ENCODE data around the gene RAN.
"Not testable (repeated sequence)": the region's sequence is repeated elsewhere in the genome, so short reads cannot be mapped to it uniquely, and the experiment has no call there.

Gene RAN

GRCh38 chr12:130878193-130879185 is 6.6 kb downstream of the RAN start:
- no peak for DNase-seq (ENCODE audit: low read depth in 1 of 2, low spot score in 1 of 2)

- DNase-seq (ENCODE audit: low read depth in 1 of 2, low spot score in 1 of 2): no peak
Measured at GRCh38 chr12:130879212-130879686, 7.4 kb downstream of the RAN start.

- no peak for DNase-seq (ENCODE audit: low read depth in 1 of 2, low spot score in 1 of 2)
Measured at GRCh38 chr12:130879781-130880389, 8.0 kb downstream of the RAN start.

DNA sequence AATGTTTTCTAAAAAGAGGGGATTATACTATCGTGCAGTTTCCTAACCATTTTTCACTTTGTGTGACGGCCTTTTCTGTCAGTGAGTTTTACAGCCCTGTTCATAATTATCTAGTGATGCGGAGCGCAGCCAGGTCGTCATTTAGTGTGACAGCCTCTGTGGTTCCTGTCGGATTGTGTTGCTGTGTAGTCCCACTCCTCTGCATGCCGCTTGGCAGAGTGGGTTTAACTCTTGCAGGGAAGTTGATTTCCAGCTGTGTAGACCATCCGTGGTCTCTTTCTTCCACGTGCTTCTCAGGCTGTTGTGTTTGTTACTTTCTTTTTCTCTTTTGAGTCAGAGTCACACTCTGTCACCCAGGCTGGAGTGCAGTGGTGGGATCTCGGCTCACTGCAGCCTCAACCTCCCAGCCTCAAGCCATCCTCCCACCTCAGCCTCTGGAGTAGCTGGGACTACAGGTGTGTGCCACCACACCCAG is 8.6 kb downstream of the RAN start:
- DNase-seq (ENCODE audit: low read depth in 1 of 2, low spot score in 1 of 2): no peak

DNA sequence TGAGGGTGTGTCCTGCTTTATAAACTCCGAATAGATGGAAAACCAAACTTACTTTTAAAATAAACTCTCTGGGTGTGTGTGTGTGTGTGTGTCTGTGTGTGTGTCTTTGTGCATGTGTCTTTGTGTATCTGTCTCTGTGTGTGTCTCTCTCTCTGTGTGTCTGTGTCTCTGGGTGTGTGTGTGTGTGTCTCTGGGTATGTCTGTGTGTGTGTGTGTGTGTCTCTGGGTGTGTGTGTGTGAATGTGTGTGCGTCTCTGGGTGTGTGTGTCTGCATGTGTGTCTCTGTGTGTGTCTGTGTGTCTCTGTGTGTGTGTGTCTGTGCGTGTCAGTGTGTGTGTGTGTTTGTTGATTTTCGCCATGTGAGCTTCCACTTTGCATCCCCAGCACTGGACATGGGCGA is 9.2 kb downstream of the RAN start:
- DNase-seq (ENCODE audit: low read depth in 1 of 2, low spot score in 1 of 2): no peak

GRCh38 chr12:130881548-130881947 is 9.7 kb downstream of the RAN start:
- no peak for DNase-seq (ENCODE audit: low read depth in 1 of 2, low spot score in 1 of 2)

- DNase-seq (ENCODE audit: low read depth in 1 of 2, low spot score in 1 of 2): not testable (repeated sequence)
Measured at GRCh38 chr12:130887190-130887589, 15.3 kb downstream of the RAN start.

GRCh38 chr12:130904064-130904463 is 32.2 kb downstream of the RAN start:
- DNase-seq (ENCODE audit: low read depth in 1 of 2, low spot score in 1 of 2): no peak

DNA sequence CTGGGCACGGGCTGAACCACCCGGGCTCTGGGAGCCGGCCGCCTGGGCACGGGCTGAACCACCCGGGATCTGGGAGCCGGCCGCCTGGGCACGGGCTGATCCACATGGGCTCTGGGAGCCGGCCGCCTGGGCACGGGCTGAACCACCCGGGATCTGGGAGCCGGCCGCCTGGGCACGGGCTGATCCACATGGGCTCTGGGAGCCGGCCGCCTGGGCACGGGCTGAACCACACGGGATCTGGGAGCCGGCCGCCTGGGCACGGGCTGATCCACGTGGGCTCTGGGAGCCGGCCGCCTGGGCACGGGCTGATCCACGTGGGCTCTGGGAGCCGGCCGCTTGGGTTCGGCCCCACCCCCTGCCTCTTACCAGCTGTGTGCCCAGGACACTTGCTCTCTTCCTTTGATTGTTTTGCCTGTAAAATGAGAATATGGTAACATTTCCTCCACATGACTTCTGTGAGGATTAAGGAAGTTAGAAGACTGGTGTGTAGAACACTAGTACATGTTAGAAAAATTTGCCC is 33.1 kb downstream of the RAN start:
- DNase-seq (ENCODE audit: low read depth in 1 of 2, low spot score in 1 of 2): not testable (repeated sequence)

DNA sequence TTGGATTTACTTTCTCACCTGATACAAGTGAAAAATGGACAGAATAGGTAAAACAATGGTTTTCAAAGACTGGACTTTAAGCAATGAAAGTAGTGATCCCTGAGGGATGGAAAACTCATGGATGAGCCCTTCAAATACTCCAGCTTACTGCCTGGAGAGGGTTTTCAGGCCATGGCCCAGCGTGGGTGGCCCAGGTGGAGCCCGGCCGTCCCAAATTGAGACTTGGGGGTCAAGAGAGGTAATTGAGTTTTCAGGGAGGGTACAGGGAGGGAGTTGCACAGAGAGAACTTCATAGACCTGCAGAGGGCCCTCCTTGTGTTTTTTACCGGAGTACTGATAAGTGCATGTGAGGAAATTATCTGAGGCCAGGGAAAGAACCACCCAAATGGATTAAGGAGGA is 37.2 kb downstream of the RAN start:
- DNase-seq (ENCODE audit: low read depth in 1 of 2, low spot score in 1 of 2): no peak

DNA sequence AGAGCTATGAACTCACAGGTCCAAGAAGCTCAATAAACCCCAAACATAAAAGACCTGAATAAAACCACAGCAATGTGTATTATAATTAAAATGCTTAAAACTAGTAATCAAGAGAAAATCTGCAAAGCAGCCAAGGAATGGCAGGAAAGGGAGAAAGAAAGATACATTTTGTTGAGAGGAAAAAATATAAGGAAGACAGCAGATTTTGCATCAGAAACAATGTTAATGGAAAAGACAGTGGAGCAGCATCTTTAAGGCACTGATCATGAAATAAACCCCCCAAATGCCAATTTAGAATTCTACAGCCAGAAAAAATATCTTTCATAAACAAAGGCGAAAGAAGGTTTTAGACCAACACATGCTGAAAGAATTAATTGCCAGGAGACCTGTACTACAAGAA is 39.3 kb downstream of the RAN start:
- DNase-seq (ENCODE audit: low read depth in 1 of 2, low spot score in 1 of 2): no peak

DNA sequence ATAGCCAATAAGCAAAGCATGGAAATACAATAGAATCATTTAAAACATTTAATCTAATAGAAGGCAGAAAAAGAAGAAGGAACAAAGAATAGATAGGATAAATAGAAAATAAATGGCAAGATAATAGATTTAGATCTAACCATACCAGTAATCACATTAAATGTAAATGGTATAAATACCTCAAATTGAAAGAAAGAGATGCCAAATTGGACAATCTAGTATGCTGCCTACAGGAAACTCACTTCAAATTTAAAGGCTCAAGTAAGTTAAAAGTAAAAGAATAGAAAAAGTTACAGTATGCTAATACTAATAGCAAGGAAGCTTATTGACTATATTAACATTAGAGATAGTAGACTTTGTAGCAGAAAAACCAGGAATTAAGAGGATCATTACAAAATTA is 40.1 kb downstream of the RAN start:
- DNase-seq (ENCODE audit: low read depth in 1 of 2, low spot score in 1 of 2): no peak

DNA sequence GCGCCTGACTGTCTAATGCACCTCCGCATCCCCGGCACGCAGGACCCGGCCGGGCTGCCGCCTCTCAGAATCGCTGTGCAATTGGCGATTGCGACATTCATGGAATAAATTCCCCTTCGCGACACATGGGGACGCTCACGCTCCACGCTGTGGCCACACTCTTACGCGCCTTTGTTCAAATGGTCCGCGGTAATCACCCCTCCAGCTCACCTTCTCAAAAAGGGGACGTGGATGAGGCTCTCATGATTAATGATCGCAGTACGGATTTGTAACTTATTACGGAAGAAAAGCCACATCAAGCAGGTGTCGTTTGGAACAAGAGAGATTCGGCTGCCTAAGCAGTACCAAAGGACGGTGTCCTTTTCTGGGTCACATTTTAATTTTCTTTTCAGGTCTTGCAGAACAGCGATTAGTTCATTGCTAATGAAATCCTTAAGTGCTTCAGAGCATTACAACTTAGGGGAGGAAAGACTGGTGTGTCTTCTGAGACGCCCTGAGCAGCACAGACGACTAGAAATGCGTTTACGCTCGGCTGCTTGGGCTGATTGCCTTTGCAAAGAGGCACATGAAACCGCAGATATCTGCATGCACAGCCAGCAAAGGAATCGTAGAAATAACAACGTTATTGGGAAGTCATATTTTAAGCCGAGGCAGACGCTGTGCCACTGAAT is 44.5 kb downstream of the RAN start:
- DNase-seq (ENCODE audit: low read depth in 1 of 2, low spot score in 1 of 2): no peak

DNA sequence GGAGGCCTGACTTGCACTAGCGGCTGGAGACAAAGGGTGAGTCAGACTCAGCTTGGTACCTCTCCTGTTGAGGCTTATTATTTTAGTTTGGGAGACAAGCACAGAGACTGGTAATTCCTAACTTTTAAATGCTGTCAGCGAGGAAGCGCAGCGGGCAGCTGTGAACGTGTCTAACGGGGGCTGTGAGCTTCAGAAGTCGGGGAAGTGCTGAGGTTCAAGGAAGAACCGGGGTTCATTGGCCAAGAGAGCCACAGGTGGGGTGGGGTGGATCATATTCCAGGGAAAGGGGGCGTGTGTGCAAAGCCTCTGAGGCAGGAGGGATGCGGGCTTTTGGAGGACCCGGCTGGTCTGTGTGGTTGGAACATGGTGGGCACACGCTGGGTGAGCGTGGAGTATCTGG is 45.7 kb downstream of the RAN start:
- DNase-seq (ENCODE audit: low read depth in 1 of 2, low spot score in 1 of 2): no peak

DNA sequence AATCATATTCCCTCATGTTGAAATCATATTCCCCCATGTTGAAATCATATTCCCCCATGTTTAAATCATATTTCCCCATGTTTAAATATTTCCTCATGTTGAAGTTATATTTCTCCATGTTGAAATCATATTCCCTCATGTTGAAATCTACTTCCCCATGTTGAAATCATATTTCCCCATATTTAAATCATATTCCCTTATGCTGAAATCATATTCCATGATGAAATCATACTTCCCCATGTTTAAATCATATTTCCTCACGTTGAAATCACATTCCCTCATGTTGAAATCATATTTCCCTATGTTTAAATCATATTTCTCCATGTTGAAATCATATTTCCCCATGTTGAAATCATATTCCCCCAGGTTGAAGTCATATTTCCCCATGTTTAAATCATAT is 47.2 kb downstream of the RAN start:
- no peak for DNase-seq (ENCODE audit: low read depth in 1 of 2, low spot score in 1 of 2)

GRCh38 chr12:130920119-130920703 is 48.3 kb downstream of the RAN start:
- DNase-seq (ENCODE audit: low read depth in 1 of 2, low spot score in 1 of 2): no peak

DNA sequence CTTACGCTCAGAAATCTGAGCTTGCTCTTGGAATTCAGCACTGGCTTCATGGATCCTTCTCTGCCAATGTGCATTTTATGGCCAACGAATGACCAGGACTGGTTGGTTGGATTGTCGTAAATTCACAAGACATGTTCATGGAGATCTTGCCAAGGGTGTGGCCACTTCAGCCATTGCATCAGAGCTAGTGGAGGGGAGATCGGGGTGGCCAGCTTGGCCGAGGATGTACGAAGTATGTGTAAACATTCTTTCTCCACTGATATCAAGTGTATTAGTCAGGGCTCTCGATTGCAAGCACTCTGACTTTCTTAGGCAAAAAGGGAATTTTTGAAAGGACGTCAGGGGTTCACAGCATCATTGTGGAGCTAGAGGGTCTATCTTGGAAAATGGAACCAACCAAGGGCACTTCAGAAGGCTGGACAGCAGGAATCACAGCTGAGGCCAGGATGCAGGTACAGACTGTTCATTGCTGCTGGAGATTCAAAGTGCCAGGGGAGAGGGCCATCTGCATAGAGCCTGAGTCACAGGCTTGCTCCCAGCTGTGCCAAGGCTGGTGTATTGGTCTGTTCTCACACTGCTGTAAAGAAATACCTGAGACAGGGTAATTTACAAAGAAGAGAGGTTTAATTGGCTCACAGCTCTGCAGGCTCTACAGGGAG is 49.0 kb downstream of the RAN start:
- DNase-seq (ENCODE audit: low read depth in 1 of 2, low spot score in 1 of 2): no peak

GRCh38 chr12:130922511-130922953 is 50.7 kb downstream of the RAN start:
- DNase-seq (ENCODE audit: low read depth in 1 of 2, low spot score in 1 of 2): no peak

GRCh38 chr12:130924966-130925665 is 53.2 kb downstream of the RAN start:
- DNase-seq (ENCODE audit: low read depth in 1 of 2, low spot score in 1 of 2): no peak

- DNase-seq (ENCODE audit: low read depth in 1 of 2, low spot score in 1 of 2): no peak
Measured at GRCh38 chr12:130925666-130926015, 53.8 kb downstream of the RAN start.

Measured in activated T-helper 1 cell treated with anti-CD3 and anti-CD28 coated beads, Interleukin-2, amount 50 U/mL, for 16 hours (primary cell).